K562 (cell line): Measurements from ENCODE around the gene LATS2.

ENCODE experiments used
- AFF4 ChIP-seq: sonication (generic); formaldehyde crosslinking; IDR thresholded peaks from 2 replicates; pipeline ENCODE4 v1.8.0; 2023; ENCODE audit warnings: mild to moderate bottlenecking, missing genetic modification reagents
- ATF2 ChIP-seq: sonication (generic); formaldehyde crosslinking; IDR thresholded peaks from 2 replicates; pipeline ENCODE4 v1.8.1; 2022; ENCODE audit warnings: missing genetic modification reagents
- CEBPB ChIP-seq: fragments of 450-650 bp; IDR thresholded peaks from 2 replicates; pipeline ENCODE4 v1.6.1; 2016; ENCODE audit warnings: missing genetic modification characterization, missing compliant biosample characterization
- CTCF ChIP-seq, 3 experiments: IDR thresholded peaks in 2 of 3; conservative IDR thresholded peaks in 1 of 3; 2 replicates each; pipeline ENCODE4 v1.5.1; 2011 to 2012; ENCODE audit warnings: low read length in 3 of 3, mild to moderate bottlenecking in 3 of 3, control low read depth in 2 of 3, improper control_type of control experiment in 1 of 3, inconsistent platforms in 1 of 3, low read depth in 1 of 3, mixed read lengths in 1 of 3, moderate library complexity in 1 of 3; ENCODE audit not compliant: insufficient read depth in 2 of 3
- DNMT1 ChIP-seq: fragments of 450-650 bp; IDR thresholded peaks from 2 replicates; pipeline ENCODE4 v1.6.1; 2016; ENCODE audit warnings: antibody characterized with exemption, mild to moderate bottlenecking
- E4F1 ChIP-seq: fragments of 250-450 bp; sonication (Bioruptor Pico); IDR thresholded peaks from 2 replicates; pipeline ENCODE4 v1.5.0; 2021; ENCODE audit warnings: mild to moderate bottlenecking, borderline replicate concordance
- ETS1 ChIP-seq: conservative IDR thresholded peaks from 2 replicates; pipeline ENCODE4 v1.6.1; 2011; ENCODE audit warnings: low read depth, mild to moderate bottlenecking, low read length; ENCODE audit not compliant: control insufficient read depth
- MECOM ChIP-seq: fragments of 250-450 bp; sonication (Bioruptor Pico); IDR thresholded peaks from 2 replicates; pipeline ENCODE4 v1.8.0; 2022; ENCODE audit warnings: inconsistent platforms
- MYC ChIP-seq, 2 experiments: fragments of 250-450 bp in 1 of 2; sonication (Bioruptor Pico) in 1 of 2; IDR thresholded peaks; 2 replicates each; pipeline versions ENCODE4 v1.5.1 to v1.6.1; 2012 to 2021; ENCODE audit warnings: low read depth in 2 of 2, borderline replicate concordance in 1 of 2, improper control_type of control experiment in 1 of 2, low read length in 1 of 2, mild to moderate bottlenecking in 1 of 2, moderate library complexity in 1 of 2
- SMAD4 ChIP-seq: fragments of 250-450 bp; sonication (Bioruptor Pico); conservative IDR thresholded peaks from 2 replicates; pipeline ENCODE4 v1.8.0; 2021; ENCODE audit warnings: inconsistent platforms, mild to moderate bottlenecking, moderate library complexity
- SP1 ChIP-seq: sonication (generic); formaldehyde crosslinking; IDR thresholded peaks from 2 replicates; pipeline ENCODE4 v1.8.1; 2022; ENCODE audit warnings: mild to moderate bottlenecking, missing genetic modification reagents
- TCF7L2 ChIP-seq: fragments of 150-350 bp; IDR thresholded peaks from 2 replicates; pipeline ENCODE4 v1.6.1; 2016; ENCODE audit warnings: low read depth, mild to moderate bottlenecking, low read length, moderate library complexity
- XRCC3 ChIP-seq: fragments of 450-650 bp; IDR thresholded peaks from 2 replicates; pipeline ENCODE4 v1.6.1; 2017; ENCODE audit warnings: mild to moderate bottlenecking, moderate library complexity
- ZNF699 ChIP-seq: fragments of 250-450 bp; sonication (Bioruptor Pico); IDR thresholded peaks from 2 replicates; pipeline ENCODE4 v1.8.0; 2021; ENCODE audit warnings: mild to moderate bottlenecking, moderate library complexity; ENCODE audit not compliant: insufficient replicate concordance

- TF ChIP-seq ETS1 (no peak), SMAD4 (no peak), AFF4 (CRISPR knock-in tag) (no peak), CEBPB (tag) (no peak), XRCC3 (no peak), MYC (IDR thresholded peaks at IDR 0.05; ENCODE audit: low read depth, low read length) (no peak), MYC (CRISPR knock-in tag; IDR thresholded peaks at IDR 0.05; ENCODE audit: borderline replicate concordance, low read depth) (no peak), DNMT1 (no peak), ATF2 (CRISPR knock-in tag) (no peak), ZNF699 (CRISPR knock-in tag) (no peak), MECOM (CRISPR knock-in tag) (no peak), TCF7L2 (no peak), CTCF (IDR thresholded peaks at IDR 0.05 in 2 of 3, conservative IDR thresholded peaks at IDR 0.05 in 1 of 3; ENCODE audit: insufficient read depth in 2 of 3, low read depth in 1 of 3, low read length in 3 of 3) (no peak), E4F1 (CRISPR knock-in tag) (no peak), SP1 (no peak)
Measured at GRCh38 chr13:21054313-21054712, 7.1 kb downstream of the LATS2 start.
